ENCODE data around the gene RS1.

RS1 gene

GRCh38 chrX:18591834-18592233 lies 80.1 kb downstream of the RS1 start:
- no peak for DNase-seq
